HG03025 (cell line): ENCODE measurements around the gene RTP4.
"Not testable (repeated sequence)": the region's sequence is repeated elsewhere in the genome, so short reads cannot be mapped to it uniquely, and the experiment has no call there.

Experiments used
- ATAC-seq: cut with Tn5 transposase; IDR thresholded peaks from one replicate; pipeline ENCODE4 v1.9.1; 2021; ENCODE audit warnings: mild to moderate bottlenecking, moderate library complexity; ENCODE audit not compliant: unreplicated experiment, low FRiP score

RTP4 gene

DNA sequence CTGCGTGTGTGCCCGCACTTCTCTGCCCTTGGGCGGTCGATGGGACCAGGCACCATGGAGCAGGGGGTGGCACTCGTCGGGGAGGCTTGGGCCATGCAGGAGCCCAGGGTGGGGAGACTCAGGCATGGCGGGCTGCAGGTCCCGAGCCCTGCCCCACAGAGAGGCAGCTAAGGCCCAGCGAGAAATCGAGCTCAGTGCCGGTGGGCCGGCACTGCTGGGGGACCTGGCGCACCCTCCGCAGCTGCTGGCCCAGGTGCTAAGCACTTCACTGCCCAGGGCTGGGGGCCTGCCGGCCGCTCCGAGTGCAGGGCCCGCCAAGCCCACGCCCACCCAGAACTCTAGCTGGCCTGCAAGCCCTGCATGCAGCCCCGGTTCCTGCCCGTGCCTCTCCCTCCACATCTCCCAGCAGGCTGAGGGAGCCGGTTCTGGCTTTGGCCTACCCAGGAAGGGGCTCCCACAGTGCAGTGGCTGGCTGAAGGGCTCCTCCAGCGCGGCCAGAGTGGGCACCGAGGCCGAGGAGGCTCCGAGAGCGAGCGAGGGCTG, 553 bp upstream of the RTP4 start:
- ATAC-seq, result no peak

GRCh38 chr3:187369089-187369447, 883 bp downstream of the RTP4 start:
- no peak for ATAC-seq

- ATAC-seq, result no peak
These were observed 1.9 kb downstream of the RTP4 start for GRCh38 chr3:187370051-187370450.

DNA sequence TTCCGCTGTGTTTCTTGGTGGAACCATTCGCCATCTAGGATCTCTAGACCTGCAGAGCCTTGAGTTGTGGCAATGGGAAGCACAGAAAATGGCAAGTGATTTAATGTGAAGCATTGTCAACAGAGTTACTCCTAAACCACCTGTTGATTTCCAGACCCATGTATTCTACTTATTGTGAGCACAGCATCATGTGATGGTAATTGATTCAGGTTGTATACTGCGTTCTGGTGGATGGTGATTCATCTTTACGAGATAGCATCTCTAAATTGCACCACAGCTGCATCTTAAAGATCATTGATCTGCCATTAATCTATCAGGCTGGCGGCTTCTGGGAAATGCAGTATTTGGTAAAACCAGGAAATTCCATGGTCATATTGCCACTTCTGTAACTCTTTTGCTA, 7.4 kb downstream of the RTP4 start:
- ATAC-seq, result no peak

DNA sequence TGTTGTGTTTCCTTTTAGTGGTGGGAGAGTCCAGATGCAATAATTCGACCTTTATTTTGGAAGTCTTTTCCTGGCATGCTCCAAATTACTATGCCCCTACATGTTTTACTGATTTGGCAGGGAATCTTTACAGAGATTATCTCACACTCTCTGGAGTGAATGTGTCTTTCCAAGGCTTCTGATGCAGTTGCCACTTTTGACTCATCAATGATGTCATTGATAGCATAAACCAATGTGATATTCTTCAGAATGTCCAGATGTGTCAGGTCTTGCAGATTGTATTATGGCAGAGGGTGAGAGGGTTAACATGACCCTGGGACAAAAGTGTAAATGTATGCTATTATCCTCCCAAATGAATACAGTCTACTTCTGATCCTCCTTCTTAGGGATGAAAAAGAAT, 9.7 kb downstream of the RTP4 start:
- no peak for ATAC-seq

DNA sequence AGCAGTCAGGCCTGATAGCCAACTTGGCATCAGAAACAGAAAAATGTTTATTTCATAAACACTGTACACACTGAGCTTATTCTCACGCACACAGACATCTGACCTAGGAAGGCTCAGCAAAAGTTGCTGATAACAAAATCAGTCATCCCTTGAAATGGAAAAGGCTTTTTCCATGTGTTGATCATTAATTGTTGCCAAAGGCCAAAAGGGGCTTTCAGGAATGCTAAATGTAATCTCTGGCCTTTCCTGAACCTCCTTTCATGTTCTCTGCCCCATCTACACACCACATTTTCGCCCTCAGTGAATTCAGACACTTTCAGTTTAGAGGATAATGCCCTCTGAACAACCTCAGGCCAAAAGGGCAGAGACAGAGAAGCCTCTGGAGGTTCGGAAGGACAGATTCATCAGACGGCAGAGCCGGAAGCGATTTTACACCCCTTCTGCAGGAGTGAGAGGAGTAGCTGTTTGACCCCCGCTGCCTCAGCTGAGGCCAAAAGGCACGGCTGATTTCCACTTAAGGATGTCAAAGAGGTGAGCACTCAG, 14.5 kb downstream of the RTP4 start:
- ATAC-seq, result no peak

- ATAC-seq, result no peak
These were observed 15.1 kb downstream of the RTP4 start for GRCh38 chr3:187383246-187383645.

DNA sequence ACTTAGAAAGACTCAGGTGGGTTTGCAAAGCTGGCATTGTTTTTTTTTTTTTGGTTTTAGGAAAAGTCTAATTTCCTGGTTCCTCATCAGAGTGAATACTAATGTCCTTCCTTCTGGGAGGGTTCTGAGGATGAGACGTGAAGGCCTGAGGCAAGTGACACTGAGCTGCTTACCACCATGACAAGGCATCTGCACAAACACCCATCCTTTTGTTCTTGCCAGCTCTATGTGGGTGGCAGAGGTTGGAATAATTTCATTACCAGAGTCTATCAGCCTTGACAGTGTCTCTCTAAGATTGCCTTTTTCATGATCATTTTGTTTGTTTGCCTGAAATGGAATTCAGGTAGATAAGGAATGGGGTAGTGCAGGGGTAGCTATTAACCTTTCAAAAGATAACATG, 17.1 kb downstream of the RTP4 start:
- no peak for ATAC-seq

- no peak for ATAC-seq
These were observed 28.5 kb downstream of the RTP4 start for GRCh38 chr3:187396661-187397060.

- ATAC-seq, result no peak
These were observed 30.8 kb downstream of the RTP4 start for GRCh38 chr3:187398955-187399354.

GRCh38 chr3:187400756-187401155, 32.6 kb downstream of the RTP4 start:
- ATAC-seq, result no peak

DNA sequence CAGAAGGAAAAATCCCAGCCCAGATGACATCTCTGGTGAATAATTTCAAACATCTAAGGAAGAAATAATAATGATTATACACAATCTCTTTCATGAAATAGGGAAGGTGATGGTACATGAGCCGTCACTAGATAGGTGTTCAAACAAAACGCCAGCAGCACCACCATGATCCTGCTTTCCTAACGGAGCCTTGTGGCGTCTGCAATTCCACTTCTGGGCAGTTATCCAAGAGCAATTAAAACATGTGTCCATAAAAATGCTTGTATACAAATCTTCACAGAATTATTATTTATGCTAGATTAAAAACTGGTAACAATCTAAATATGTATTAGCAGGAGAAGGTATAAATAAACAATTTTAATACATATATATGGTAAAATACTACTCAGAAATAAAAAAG, 33.7 kb downstream of the RTP4 start:
- ATAC-seq, result no peak

DNA sequence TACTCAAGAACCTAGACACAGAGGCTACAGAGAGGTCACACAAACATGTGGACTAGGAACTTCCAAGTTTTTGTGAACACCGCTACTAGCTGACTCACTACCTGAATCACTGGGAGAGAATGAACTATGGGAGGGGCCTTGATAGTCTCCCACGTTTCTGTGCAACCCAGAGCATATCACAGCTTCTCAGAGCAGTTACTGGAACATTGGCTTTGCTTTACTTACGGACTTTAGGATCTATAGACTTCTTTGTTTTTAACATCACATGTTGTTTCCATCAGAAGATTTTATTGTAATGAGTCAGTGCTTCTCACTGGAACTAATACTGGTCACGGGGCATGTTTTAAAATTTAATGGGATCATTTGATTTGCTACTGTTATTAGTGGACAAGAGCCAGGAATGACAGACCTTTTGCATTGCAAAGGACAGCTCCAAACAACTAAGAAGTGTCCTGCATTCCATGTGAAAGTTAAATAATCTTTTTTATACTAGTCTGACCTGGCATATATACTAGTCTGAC, 35.6 kb downstream of the RTP4 start:
- no peak for ATAC-seq

GRCh38 chr3:187406927-187407326, 38.7 kb downstream of the RTP4 start:
- ATAC-seq, result no peak

- not testable (repeated sequence) for ATAC-seq
These were observed 44.0 kb downstream of the RTP4 start for GRCh38 chr3:187411991-187412781.
